HepG2 (cell line): ENCODE results near the gene HMGCS2.

Experiments used
- POLR2A ChIP-seq, 2 experiments: IDR thresholded peaks; 2 replicates each; pipeline ENCODE4 v1.6.1; 2011; ENCODE audit warnings: low read depth in 2 of 2, low read length in 2 of 2, mild to moderate bottlenecking in 1 of 2, moderate library complexity in 1 of 2; ENCODE audit not compliant: insufficient read depth in 1 of 2
- RAD51 ChIP-seq: fragments of 450-650 bp; IDR thresholded peaks from 2 replicates; pipeline ENCODE4 v1.6.1; 2016; ENCODE audit warnings: borderline replicate concordance
- YY1 ChIP-seq: IDR thresholded peaks from 2 replicates; pipeline ENCODE4 v1.6.1; 2011; ENCODE audit warnings: low read length, low read depth, moderate library complexity, mild to moderate bottlenecking; ENCODE audit not compliant: insufficient read depth, insufficient replicate concordance
- TF ChIP-seq, protein P1 (sequence below): sonication (generic); formaldehyde crosslinking; IDR thresholded peaks from 2 replicates; pipeline ENCODE4 v1.4.0; 2020; ENCODE audit warnings: mild to moderate bottlenecking, missing genetic modification reagents

GRCh38 chr1:119818181-119818580 is 49.5 kb upstream of the HMGCS2 start:
- TF ChIP-seq POLR2A (IDR thresholded peaks at IDR 0.05; ENCODE audit: insufficient read depth in 1 of 2, low read depth in 2 of 2, low read length in 2 of 2) (no peak), RAD51 (no peak), YY1 (no peak)
- TF ChIP-seq, protein P1, sequence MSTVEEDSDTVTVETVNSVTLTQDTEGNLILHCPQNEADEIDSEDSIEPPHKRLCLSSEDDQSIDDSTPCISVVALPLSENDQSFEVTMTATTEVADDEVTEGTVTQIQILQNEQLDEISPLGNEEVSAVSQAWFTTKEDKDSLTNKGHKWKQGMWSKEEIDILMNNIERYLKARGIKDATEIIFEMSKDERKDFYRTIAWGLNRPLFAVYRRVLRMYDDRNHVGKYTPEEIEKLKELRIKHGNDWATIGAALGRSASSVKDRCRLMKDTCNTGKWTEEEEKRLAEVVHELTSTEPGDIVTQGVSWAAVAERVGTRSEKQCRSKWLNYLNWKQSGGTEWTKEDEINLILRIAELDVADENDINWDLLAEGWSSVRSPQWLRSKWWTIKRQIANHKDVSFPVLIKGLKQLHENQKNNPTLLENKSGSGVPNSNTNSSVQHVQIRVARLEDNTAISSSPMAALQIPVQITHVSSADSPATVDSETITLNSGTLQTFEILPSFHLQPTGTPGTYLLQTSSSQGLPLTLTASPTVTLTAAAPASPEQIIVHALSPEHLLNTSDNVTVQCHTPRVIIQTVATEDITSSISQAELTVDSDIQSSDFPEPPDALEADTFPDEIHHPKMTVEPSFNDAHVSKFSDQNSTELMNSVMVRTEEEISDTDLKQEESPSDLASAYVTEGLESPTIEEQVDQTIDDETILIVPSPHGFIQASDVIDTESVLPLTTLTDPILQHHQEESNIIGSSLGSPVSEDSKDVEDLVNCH (CRISPR knock-in tag) = no peak
